CD4-positive, alpha-beta T cell (primary cell): Measurements from ENCODE around the gene CUL9. TPM values are rescaled to one million over a fixed set of nuclear protein-coding genes. Genes with fewer than 3 reads are reported as not detected.

ENCODE experiments used
- ATAC-seq: fragments of 200-7000 bp; cut with Tn5 transposase; one replicate; pipeline ENCODE4 v1.10.0; 2022; ENCODE audit warnings: mild to moderate bottlenecking; ENCODE audit not compliant: poor library complexity
- CTCF ChIA-PET: fragments of 350-600 bp; sonication (Branson Sonifier 250); formaldehyde crosslinking; loops from one replicate; lab custom pipeline; 2021; ENCODE audit warnings: antibody characterized with exemption, inconsistent platforms; lab: Charles Lee
- POLR2A ChIA-PET: fragments of 350-600 bp; sonication (Branson Sonifier 250); formaldehyde crosslinking; loops from one replicate; lab custom pipeline; 2021; ENCODE audit warnings: antibody characterized with exemption, inconsistent platforms; lab: Charles Lee
- DNase-seq, 14 experiments: peaks; one replicate each; pipeline ENCODE4 v3.0.0-alpha.2; 2013 to 2020; ENCODE audit warnings: mixed read lengths in 2 of 14
- H3K27ac ChIP-seq, 2 donors: one replicate each; pipeline versions ENCODE4 v1.5.1 to v1.7.0; 2013; ENCODE audit warnings: low read length in 2 of 2, low read depth in 1 of 2, mild to moderate bottlenecking in 1 of 2
- H3K27me3 ChIP-seq, 2 experiments: 1 replicate in 1 of 2; 2 replicates in 1 of 2; pipeline versions ENCODE4 v1.6.1 to v1.7.0; 2013; ENCODE audit warnings: low read length in 2 of 2, control low read depth in 1 of 2, mild to moderate bottlenecking in 1 of 2, moderate library complexity in 1 of 2; ENCODE audit not compliant: insufficient read depth in 2 of 2, control insufficient read depth in 1 of 2
- H3K36me3 ChIP-seq: one replicate; pipeline ENCODE4 v1.6.1; 2013; ENCODE audit warnings: low read length, control low read depth; ENCODE audit not compliant: insufficient read depth
- H3K4me1 ChIP-seq: one replicate; pipeline ENCODE4 v1.6.1; 2013; ENCODE audit warnings: low read length, control low read depth; ENCODE audit not compliant: insufficient read depth
- H3K4me3 ChIP-seq: one replicate; pipeline ENCODE4 v1.5.1; 2013; ENCODE audit warnings: mild to moderate bottlenecking, low read length, moderate library complexity
- H3K9me3 ChIP-seq, 2 experiments: 1 replicate in 1 of 2; 2 replicates in 1 of 2; pipeline versions ENCODE4 v1.6.1 to v1.7.0; 2013; ENCODE audit warnings: low read length in 2 of 2, mild to moderate bottlenecking in 2 of 2, control low read depth in 1 of 2, moderate library complexity in 1 of 2; ENCODE audit not compliant: control insufficient read depth in 1 of 2, insufficient read depth in 1 of 2
- H3K27ac Mint-ChIP-seq: one replicate; pipeline ENCODE4 v1.8.0; 2020; ENCODE audit warnings: mixed read lengths
- H3K27me3 Mint-ChIP-seq: one replicate; pipeline ENCODE4 v1.8.0; 2021; ENCODE audit warnings: mixed read lengths
- H3K36me3 Mint-ChIP-seq: one replicate; pipeline ENCODE4 v1.8.0; 2021; ENCODE audit warnings: low read depth, mixed read lengths
- H3K4me1 Mint-ChIP-seq: one replicate; pipeline ENCODE4 v1.8.0; 2021; ENCODE audit warnings: low read depth, mixed read lengths
- H3K4me3 Mint-ChIP-seq: one replicate; pipeline ENCODE4 v1.8.0; 2020; ENCODE audit warnings: mild to moderate bottlenecking, mixed read lengths
- H3K9me3 Mint-ChIP-seq: one replicate; pipeline ENCODE4 v1.8.0; 2020; ENCODE audit warnings: mixed read lengths
- intact Hi-C, 2 experiments: fragments of 100-400 bp; cut with DNase I in 1 of 2; cut with micrococcal nuclease in 1 of 2; formaldehyde crosslinking; loops; one replicate each; pipeline versions ENCODE4 v1.15.1 to v1.9.0; 2023 to 2025; cut with DNase I, micrococcal nuclease
- total RNA-seq, 174 experiments: library from RNA in 2 of 174; stranded (reverse) in 2 of 174; gene quantifications; one replicate each; pipeline ENCODE4 v1.2.3 and lab custom pipeline; 2021 to 2026
- TF ChIP-seq, protein P1 (sequence below): fragments of 200-600 bp; IDR thresholded peaks from one replicate; pipeline ENCODE4 v1.8.0; 2022; ENCODE audit warnings: antibody characterized with exemption, mild to moderate bottlenecking

The CUL9 gene
- total RNA-seq, 2 experiments from 2014 or later: 75.5 to 79.2 TPM

DNA sequence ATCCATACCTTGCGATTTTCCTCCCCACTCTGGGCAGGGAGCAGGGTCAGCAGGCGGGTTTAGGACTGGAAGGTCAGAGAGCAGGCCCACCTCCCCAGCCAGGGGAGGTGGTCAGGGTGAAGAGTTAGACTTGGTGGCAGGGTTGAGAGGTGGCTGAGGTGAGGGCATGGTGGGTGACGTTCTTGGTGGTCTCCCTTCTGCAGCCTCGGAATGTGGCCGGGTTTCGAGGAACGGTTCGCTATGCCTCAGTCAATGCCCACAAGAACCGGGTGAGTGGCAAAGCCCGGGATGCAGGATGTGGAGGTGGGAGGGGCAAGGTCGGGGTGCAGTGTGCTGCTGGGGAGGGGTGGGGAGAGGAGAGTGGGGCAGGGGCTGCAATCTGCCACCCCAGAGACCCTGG, 72.8 kb downstream of the CUL9 start:
- no peak for DNase-seq

DNA sequence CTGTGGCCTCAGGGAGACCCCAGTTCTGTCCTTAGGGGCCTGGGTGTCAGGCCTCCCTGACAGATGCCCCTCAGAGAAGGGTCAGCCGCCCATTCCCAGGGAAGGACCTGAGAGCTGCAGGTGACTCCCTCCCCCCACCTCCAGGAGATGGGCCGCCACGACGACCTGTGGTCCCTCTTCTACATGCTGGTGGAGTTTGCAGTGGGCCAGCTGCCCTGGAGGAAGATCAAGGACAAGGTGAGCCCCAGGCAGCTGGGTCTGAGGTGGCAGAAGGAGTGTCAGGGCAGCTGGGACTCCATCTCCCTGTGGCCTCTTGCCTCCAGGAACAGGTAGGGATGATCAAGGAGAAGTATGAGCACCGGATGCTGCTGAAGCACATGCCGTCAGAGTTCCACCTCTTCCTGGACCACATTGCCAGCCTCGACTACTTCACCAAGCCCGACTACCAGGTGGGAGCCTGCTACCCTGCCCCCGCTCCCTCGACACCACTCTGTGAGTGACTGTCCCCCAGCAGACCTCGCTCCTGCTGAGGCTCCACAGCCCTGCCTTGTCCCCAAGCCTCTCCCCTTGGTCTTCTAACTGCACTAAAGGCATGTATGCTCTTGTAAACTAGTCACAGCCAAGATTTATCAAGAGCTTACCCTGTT, 73.5 kb downstream of the CUL9 start:
- Mint-ChIP-seq H3K9me3 (no peaks in the 10 kb centered on the region), H3K4me3 (no peak overlapping the region), H3K27me3 (peaks cover 44% of the 10 kb centered on the region), H3K36me3 (no peaks in the 10 kb centered on the region), H3K4me1 (peaks cover 7% of the 10 kb centered on the region), H3K27ac (no peak overlapping the region)
- ChIA-PET CTCF (interaction anchor here (0.7 to 1.5 kb wide), 2 partner anchors 26 to 31 kb away, joined by 3 read pairs; partner anchors contain the start of gene DNPH1), POLR2A (no interaction called here)
- intact Hi-C loops: no loop called here
- Histone ChIP-seq H3K4me3 (no peak overlapping the region), H3K27me3 (peaks cover 0 to 11% of the 10 kb centered on the region in 2 experiments), H3K36me3 (no peaks in the 10 kb centered on the region), H3K4me1 (peaks cover 5% of the 10 kb centered on the region), H3K9me3 (no peaks in the 10 kb centered on the region), H3K27ac (no peak overlapping the region)
- DNase-seq (no peak), ATAC-seq (no peak)
- TF ChIP-seq, protein P1, sequence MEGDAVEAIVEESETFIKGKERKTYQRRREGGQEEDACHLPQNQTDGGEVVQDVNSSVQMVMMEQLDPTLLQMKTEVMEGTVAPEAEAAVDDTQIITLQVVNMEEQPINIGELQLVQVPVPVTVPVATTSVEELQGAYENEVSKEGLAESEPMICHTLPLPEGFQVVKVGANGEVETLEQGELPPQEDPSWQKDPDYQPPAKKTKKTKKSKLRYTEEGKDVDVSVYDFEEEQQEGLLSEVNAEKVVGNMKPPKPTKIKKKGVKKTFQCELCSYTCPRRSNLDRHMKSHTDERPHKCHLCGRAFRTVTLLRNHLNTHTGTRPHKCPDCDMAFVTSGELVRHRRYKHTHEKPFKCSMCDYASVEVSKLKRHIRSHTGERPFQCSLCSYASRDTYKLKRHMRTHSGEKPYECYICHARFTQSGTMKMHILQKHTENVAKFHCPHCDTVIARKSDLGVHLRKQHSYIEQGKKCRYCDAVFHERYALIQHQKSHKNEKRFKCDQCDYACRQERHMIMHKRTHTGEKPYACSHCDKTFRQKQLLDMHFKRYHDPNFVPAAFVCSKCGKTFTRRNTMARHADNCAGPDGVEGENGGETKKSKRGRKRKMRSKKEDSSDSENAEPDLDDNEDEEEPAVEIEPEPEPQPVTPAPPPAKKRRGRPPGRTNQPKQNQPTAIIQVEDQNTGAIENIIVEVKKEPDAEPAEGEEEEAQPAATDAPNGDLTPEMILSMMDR: no peak

More for the DNA sequence above, 72.8 kb downstream of the CUL9 start:
- intact Hi-C loops: no loop called here
- Histone ChIP-seq H3K27ac (no peak overlapping the region), H3K4me3 (no peak overlapping the region), H3K4me1 (peaks cover 5% of the 10 kb centered on the region), H3K9me3 (no peaks in the 10 kb centered on the region), H3K36me3 (no peaks in the 10 kb centered on the region), H3K27me3 (peaks cover 0 to 11% of the 10 kb centered on the region in 2 experiments)
- H3K36me3 Mint-ChIP-seq: no peaks in the 10 kb centered on the region
- ATAC-seq: no peak
- H3K4me3 Mint-ChIP-seq: no peak overlapping the region
- H3K27me3 Mint-ChIP-seq: peaks cover 44% of the 10 kb centered on the region
- no peak overlapping the region for H3K27ac Mint-ChIP-seq
- ChIA-PET CTCF (interaction anchor here (1.5 kb wide), 1 partner anchor 26 kb away, joined by 3 read pairs; the partner anchor contains the start of gene DNPH1), POLR2A (no interaction called here)
- peaks cover 7% of the 10 kb centered on the region for H3K4me1 Mint-ChIP-seq
- no peaks in the 10 kb centered on the region for H3K9me3 Mint-ChIP-seq
- TF ChIP-seq, protein P1: no peak

DNA sequence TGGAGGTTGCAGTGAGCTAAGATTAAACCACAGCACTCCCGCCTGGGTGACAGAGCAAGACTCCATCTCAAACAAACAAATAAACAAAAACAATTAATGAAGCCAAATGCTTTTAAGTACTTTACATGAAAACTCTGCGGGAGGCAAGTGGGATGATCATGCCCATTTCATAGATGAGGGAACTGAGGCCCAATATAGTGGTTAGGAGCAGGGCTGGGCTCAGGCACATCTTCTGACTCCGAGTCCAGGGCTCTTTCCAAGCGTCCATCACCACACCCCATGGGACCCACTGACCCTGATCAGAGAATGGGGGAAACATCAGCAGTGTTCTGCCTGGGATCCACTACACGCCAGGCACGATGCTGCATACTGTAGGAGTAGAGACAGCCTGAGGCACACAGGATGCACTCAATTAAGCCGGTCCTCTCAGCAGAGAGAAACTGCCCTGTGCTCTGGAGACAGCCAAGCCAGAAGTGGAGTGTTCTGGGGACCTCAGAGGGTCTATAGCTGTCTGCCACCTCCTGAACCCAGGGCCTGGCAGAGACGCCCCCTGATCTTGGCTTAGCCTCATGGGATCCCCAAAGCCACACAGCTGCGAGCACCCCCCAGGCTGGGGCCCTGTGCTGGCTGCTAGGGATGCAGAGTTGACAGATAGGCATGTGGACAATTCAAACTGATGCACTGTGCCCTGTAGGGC, 74.8 kb downstream of the CUL9 start:
- no peaks in the 10 kb centered on the region for H3K4me1 ChIP-seq
- no peaks in the 10 kb centered on the region for H3K9me3 ChIP-seq
- Mint-ChIP-seq H3K9me3 (no peaks in the 10 kb centered on the region), H3K27ac (no peak overlapping the region), H3K27me3 (peaks cover 31% of the 10 kb centered on the region), H3K4me1 (no peaks in the 10 kb centered on the region), H3K36me3 (no peaks in the 10 kb centered on the region), H3K4me3 (no peak overlapping the region)
- POLR2A ChIA-PET: interaction anchor here (0.6 kb wide), 1 partner anchor 28 kb away, joined by 3 read pairs; the partner anchor contains the start of gene DNPH1
- intact Hi-C loops: no loop called here
- no peaks in the 10 kb centered on the region for H3K36me3 ChIP-seq
- TF ChIP-seq, protein P1: no peak
- peaks cover 0 to 7% of the 10 kb centered on the region in 2 experiments for H3K27me3 ChIP-seq
- no peak for DNase-seq
- CTCF ChIA-PET: no interaction called here
- no peak overlapping the region for H3K4me3 ChIP-seq
- no peak overlapping the region for H3K27ac ChIP-seq
- ATAC-seq: no peak
